ENCODE results near the gene PIK3AP1. TPM values are rescaled to one million over a fixed set of nuclear protein-coding genes. Genes with fewer than 3 reads are reported as not detected.

The PIK3AP1 gene, protein sequence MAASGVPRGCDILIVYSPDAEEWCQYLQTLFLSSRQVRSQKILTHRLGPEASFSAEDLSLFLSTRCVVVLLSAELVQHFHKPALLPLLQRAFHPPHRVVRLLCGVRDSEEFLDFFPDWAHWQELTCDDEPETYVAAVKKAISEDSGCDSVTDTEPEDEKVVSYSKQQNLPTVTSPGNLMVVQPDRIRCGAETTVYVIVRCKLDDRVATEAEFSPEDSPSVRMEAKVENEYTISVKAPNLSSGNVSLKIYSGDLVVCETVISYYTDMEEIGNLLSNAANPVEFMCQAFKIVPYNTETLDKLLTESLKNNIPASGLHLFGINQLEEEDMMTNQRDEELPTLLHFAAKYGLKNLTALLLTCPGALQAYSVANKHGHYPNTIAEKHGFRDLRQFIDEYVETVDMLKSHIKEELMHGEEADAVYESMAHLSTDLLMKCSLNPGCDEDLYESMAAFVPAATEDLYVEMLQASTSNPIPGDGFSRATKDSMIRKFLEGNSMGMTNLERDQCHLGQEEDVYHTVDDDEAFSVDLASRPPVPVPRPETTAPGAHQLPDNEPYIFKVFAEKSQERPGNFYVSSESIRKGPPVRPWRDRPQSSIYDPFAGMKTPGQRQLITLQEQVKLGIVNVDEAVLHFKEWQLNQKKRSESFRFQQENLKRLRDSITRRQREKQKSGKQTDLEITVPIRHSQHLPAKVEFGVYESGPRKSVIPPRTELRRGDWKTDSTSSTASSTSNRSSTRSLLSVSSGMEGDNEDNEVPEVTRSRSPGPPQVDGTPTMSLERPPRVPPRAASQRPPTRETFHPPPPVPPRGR
- total RNA-seq: 100 to 1,000 TPM in 4 of 6 experiments, 10 to 100 TPM in 2; 36.2 to 197 (median 141) TPM
- long read RNA-seq, partial matches to known transcripts: 3 of 6 reads
- long read RNA-seq, other reads (novel, unspliced or antisense): 3 of 6 reads

GRCh38 chr10:96720422-96721206 is at the start of gene PIK3AP1:
TSS of gene PIK3AP1 (minus strand) at chr10:96720514. CDS start at chr10:96720394, 120 bp downstream.
- Histone ChIP-seq H3K27me3 (no peaks in the 10 kb centered on the region), H3K4me1 (peaks cover 0 to 28% (median 11%) of the 10 kb centered on the region in 4 donors), H3K9me3 (no peaks in the 10 kb centered on the region), H3K36me3 (no peaks in the 10 kb centered on the region), H3K27ac (peak within 1 kb of the TSS; percentile 78 to 95 (median 94)), H3K4me3 (peak within 1 kb of the TSS; percentile 62 to 92 (median 72))
- peak; percentile 85 for TF ChIP-seq POLR2A (IDR thresholded peaks at IDR 0.05)
- TF ChIP-seq, protein P1, sequence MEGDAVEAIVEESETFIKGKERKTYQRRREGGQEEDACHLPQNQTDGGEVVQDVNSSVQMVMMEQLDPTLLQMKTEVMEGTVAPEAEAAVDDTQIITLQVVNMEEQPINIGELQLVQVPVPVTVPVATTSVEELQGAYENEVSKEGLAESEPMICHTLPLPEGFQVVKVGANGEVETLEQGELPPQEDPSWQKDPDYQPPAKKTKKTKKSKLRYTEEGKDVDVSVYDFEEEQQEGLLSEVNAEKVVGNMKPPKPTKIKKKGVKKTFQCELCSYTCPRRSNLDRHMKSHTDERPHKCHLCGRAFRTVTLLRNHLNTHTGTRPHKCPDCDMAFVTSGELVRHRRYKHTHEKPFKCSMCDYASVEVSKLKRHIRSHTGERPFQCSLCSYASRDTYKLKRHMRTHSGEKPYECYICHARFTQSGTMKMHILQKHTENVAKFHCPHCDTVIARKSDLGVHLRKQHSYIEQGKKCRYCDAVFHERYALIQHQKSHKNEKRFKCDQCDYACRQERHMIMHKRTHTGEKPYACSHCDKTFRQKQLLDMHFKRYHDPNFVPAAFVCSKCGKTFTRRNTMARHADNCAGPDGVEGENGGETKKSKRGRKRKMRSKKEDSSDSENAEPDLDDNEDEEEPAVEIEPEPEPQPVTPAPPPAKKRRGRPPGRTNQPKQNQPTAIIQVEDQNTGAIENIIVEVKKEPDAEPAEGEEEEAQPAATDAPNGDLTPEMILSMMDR (IDR thresholded peaks at IDR 0.05): no peak
- ATAC-seq: peak; percentile 70 to 84 (median 81)
- intact Hi-C loops (cut with DNase I): loop anchor here in 1 of 2 donors (5.0 kb wide), 1 partner anchor 78 kb away; no protein-coding TSS in a partner anchor
- 1% methylated on average over 6 of the region's 52 CpGs for WGBS (ENCODE audit: insufficient coverage, low coverage, low lambda C conversion rate, missing lambda C conversion rate)
- DNase-seq: peak; percentile 83 to 88 (median 88)

GRCh38 chr10:96768136-96768535 is 47.8 kb upstream of the PIK3AP1 start:
- DNase-seq: no peak
- intact Hi-C loops (cut with DNase I): no loop called here
- Histone ChIP-seq H3K4me3 (no peak overlapping the region), H3K27me3 (no peaks in the 10 kb centered on the region), H3K27ac (no peak overlapping the region), H3K9me3 (peaks cover 0 to 3% (median 0%) of the 10 kb centered on the region in 4 donors), H3K4me1 (no peaks in the 10 kb centered on the region), H3K36me3 (no peaks in the 10 kb centered on the region)
- WGBS (ENCODE audit: insufficient coverage, low coverage, low lambda C conversion rate, missing lambda C conversion rate): 86% methylated on average over 8 of the region's 11 CpGs
- no peak for ATAC-seq
- no peak for TF ChIP-seq POLR2A (IDR thresholded peaks at IDR 0.05)
- TF ChIP-seq, protein P1 (IDR thresholded peaks at IDR 0.05): no peak

DNA sequence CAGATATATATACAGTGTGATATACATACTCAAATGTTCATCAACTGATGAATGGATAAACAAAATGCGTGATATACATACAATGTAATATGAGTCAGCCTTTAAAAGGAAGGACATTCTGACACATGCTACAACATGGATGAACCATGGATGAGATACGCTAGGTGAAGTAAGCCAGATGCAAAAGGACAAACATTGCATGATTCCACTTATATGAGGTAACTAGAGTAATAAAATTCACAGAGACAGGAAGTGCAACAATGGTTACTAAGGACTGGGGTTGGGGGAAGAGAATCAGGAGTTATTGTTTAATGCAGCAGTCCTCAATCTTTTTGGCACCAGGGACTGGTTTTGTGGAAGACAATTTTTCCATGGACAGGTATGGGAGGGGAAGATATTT is 47.3 kb upstream of the PIK3AP1 start:
- no peak for DNase-seq
- TF ChIP-seq POLR2A (IDR thresholded peaks at IDR 0.05): no peak
- TF ChIP-seq, protein P1 (IDR thresholded peaks at IDR 0.05): no peak
- Histone ChIP-seq H3K27ac (no peak overlapping the region), H3K27me3 (no peaks in the 10 kb centered on the region), H3K9me3 (peaks cover 0 to 3% (median 0%) of the 10 kb centered on the region in 4 donors), H3K36me3 (no peaks in the 10 kb centered on the region), H3K4me3 (no peak overlapping the region), H3K4me1 (no peaks in the 10 kb centered on the region)
- intact Hi-C loops (cut with DNase I): no loop called here
- ATAC-seq: no peak
- 87% methylated on average over 2 of the region's 2 CpGs for WGBS (ENCODE audit: insufficient coverage, low coverage, low lambda C conversion rate, missing lambda C conversion rate)

Data from right lobe of liver (tissue), 6 donors.